Right atrium auricular region (tissue), 2 donors: ENCODE measurements around the gene UAP1L1. TPM values are rescaled to one million over a fixed set of nuclear protein-coding genes. Genes with fewer than 3 reads are reported as not detected.
A peak's percentile ranks its signal among the peaks of the same experiment; 100 is the strongest.
"Not testable (repeated sequence)": the region's sequence is repeated elsewhere in the genome, so short reads cannot be mapped to it uniquely, and the experiment has no call there.

Experiments
- DNase-seq: peaks from one replicate; pipeline ENCODE4 v3.0.0-alpha.2; 2019; ENCODE audit warnings: low spot score
- H3K27ac ChIP-seq, 2 donors: fragments of 200-600 bp; sonication (generic); 1 replicate in 1 of 2; 2 replicates in 1 of 2; pipeline ENCODE4 v1.5.1; 2016 to 2019
- H3K27me3 ChIP-seq, 2 donors: fragments of 200-600 bp; sonication (generic); one replicate each; pipeline versions ENCODE4 v1.5.1 to v1.6.0; 2017 to 2019
- H3K36me3 ChIP-seq: fragments of 200-600 bp; sonication (generic); one replicate; pipeline ENCODE4 v1.5.1; 2016
- H3K4me1 ChIP-seq, 2 donors: fragments of 200-600 bp; sonication (generic); one replicate each; pipeline versions ENCODE4 v1.5.1 to v1.6.0; 2017 to 2019
- H3K4me3 ChIP-seq, 2 donors: fragments of 200-600 bp; sonication (generic); 1 replicate in 1 of 2; 2 replicates in 1 of 2; pipeline ENCODE4 v1.5.1; 2017 to 2019; ENCODE audit warnings: mild to moderate bottlenecking in 1 of 2, moderate library complexity in 1 of 2
- H3K9me3 ChIP-seq, 2 donors: fragments of 200-600 bp; sonication (generic); one replicate each; pipeline ENCODE4 v1.5.1; 2019
- CTCF ChIP-seq, 2 donors: fragments of 200-600 bp; sonication (generic); IDR thresholded peaks; one replicate each; pipeline ENCODE4 v1.5.1; 2019; ENCODE audit warnings: antibody characterized with exemption in 2 of 2
- total RNA-seq, 2 donors: library from RNA; depleted of rRNA; stranded (reverse); fragments of >200 nt; gene quantifications; one replicate each; pipeline ENCODE4 v1.1.0, GENCODE V29; 2016

UAP1L1 gene
- total RNA-seq, 2 donors from 2014 or later: 4.3 to 6.3 TPM

- no peak for DNase-seq
- H3K27ac ChIP-seq: no peak overlapping the region
- H3K9me3 ChIP-seq: no peaks in the 10 kb centered on the region
- no peaks in the 10 kb centered on the region for H3K27me3 ChIP-seq
- H3K36me3 ChIP-seq: no peaks in the 10 kb centered on the region
- H3K4me1 ChIP-seq: peaks cover 0 to 23% of the 10 kb centered on the region in 2 donors
- no peak for TF ChIP-seq CTCF (IDR thresholded peaks at IDR 0.05)
- no peak overlapping the region for H3K4me3 ChIP-seq
Observed at GRCh38 chr9:137123468-137123837, 46.1 kb downstream of the UAP1L1 start.

GRCh38 chr9:137123952-137124462 lies 46.7 kb downstream of the UAP1L1 start:
- not testable (repeated sequence) for H3K9me3 ChIP-seq, DNase-seq, H3K36me3 ChIP-seq, H3K27me3 ChIP-seq, H3K4me3 ChIP-seq, H3K27ac ChIP-seq
- H3K4me1 ChIP-seq: peaks cover 0 to 28% of the 10 kb centered on the region in 2 donors

DNA sequence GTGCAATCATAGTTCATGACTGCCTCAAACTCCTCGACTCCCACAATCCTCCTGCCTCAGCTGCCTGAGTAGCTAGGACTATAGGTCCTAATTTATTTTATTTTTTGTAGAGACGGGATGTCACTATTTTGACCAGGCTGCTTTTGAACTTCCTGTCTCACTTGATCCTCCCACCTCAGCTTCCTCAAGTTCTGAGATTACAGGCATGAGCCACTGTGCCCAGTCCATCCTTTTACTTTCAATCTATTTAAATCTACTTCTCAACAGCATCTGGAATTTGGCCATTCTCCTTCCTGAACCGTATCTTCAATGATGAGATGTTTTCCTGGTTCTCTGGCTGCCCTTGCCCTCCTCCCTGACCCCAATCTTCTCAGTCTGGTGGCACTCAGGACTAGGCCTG lies 49.5 kb downstream of the UAP1L1 start:
- H3K9me3 ChIP-seq: peaks cover 0 to 13% of the 10 kb centered on the region in 2 donors
- H3K4me3 ChIP-seq: peak overlapping the region in 1 of 2 donors; percentile 38
- DNase-seq: no peak
- no peaks in the 10 kb centered on the region for H3K36me3 ChIP-seq
- no peak for TF ChIP-seq CTCF (IDR thresholded peaks at IDR 0.05)
- H3K27me3 ChIP-seq: no peaks in the 10 kb centered on the region
- peak overlapping the region; percentile 26 to 45 for H3K27ac ChIP-seq
- peaks cover 0 to 34% of the 10 kb centered on the region in 2 donors for H3K4me1 ChIP-seq

- H3K27ac ChIP-seq: peak overlapping the region; percentile 26 to 45
- no peak for TF ChIP-seq CTCF (IDR thresholded peaks at IDR 0.05)
- H3K4me1 ChIP-seq: peaks cover 0 to 33% of the 10 kb centered on the region in 2 donors
- H3K27me3 ChIP-seq: no peaks in the 10 kb centered on the region
- peaks cover 0 to 13% of the 10 kb centered on the region in 2 donors for H3K9me3 ChIP-seq
- no peak for DNase-seq
- no peaks in the 10 kb centered on the region for H3K36me3 ChIP-seq
- H3K4me3 ChIP-seq: peak overlapping the region; percentile 12 to 38
Observed at GRCh38 chr9:137127301-137128157, 50.2 kb downstream of the UAP1L1 start.

DNA sequence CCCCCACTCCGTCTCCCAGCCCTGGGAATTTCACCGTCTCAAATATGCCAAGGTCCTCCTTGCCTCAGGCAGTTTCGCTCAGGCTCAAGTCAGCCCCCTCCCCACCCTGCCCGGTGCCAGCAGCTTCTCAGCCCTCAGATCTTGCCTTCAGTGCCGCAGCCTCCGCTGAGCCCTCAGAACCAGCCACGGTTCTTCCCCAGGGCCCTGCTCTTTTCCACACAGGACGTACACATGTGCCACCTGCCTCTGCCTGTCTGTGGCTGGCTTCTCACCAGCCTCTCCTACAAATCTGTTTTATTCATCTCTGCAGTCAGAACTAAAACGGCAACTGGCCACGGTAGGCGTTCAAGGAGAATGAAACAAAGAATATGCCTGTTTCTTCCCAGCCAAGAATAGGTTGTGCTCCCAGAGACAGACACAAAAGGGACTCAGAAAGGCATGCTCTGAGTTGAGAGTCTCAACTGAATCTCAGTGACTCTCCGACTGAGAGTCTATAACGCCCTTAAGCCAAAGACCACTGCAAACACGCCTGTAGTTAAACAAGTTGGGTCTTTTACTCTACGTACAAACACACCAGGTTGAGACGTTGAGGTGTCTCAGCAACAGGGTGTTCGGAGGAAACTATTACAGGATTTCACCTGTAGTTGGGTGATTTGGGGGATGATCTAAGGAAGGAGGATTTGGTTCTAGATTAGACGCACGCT lies 51.0 kb downstream of the UAP1L1 start:
- Histone ChIP-seq H3K27ac (peak overlapping the region in 1 of 2 donors; percentile 26), H3K4me3 (peak overlapping the region in 1 of 2 donors; percentile 75), H3K36me3 (no peaks in the 10 kb centered on the region), H3K4me1 (peaks cover 0 to 33% of the 10 kb centered on the region in 2 donors), H3K27me3 (no peaks in the 10 kb centered on the region), H3K9me3 (peaks cover 0 to 13% of the 10 kb centered on the region in 2 donors)
- TF ChIP-seq CTCF (IDR thresholded peaks at IDR 0.05): no peak
- DNase-seq: no peak

DNA sequence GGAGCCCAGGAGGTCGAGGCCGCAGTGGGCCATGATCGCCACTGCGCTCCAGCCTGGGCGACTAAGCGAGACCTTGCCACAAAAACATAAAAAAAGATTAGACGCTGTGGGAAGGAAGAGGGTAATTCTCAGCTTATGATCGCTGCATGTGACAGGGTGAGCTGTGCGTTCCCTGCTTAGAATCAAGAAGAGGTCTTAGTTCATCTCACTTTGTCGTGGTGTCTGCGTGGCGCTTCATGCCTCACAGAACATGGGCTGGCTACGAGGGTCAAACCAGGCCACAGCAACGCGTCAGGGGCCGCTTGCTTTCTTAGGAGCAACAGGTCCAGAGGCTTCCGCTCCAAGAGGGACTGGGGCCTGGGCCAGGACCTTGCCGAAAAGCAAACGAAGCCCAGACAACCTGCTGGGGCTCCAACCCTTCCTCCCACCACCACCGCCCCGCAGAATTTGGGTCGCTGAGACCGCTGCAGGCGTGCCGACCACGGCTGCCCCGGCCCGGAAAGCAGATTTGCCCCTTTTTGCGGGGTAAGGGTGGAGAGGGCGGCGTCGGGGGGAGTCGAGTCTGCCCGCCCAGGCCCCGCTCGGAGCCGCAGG lies 51.6 kb downstream of the UAP1L1 start:
- H3K27me3 ChIP-seq: no peaks in the 10 kb centered on the region
- peak overlapping the region; percentile 75 to 80 for H3K4me3 ChIP-seq
- H3K4me1 ChIP-seq: peaks cover 0 to 33% of the 10 kb centered on the region in 2 donors
- DNase-seq: no peak
- no peaks in the 10 kb centered on the region for H3K36me3 ChIP-seq
- H3K27ac ChIP-seq: peak overlapping the region; percentile 72 to 77
- H3K9me3 ChIP-seq: peaks cover 0 to 13% of the 10 kb centered on the region in 2 donors
- no peak for TF ChIP-seq CTCF (IDR thresholded peaks at IDR 0.05)
